ENCODE data around the gene TAF4B. TPM values are rescaled to one million over a fixed set of nuclear protein-coding genes. Genes with fewer than 3 reads are reported as not detected.
"Not testable (repeated sequence)": the region's sequence is repeated elsewhere in the genome, so short reads cannot be mapped to it uniquely, and the experiment has no call there.

TAF4B gene
- total RNA-seq, 1 experiment from 2014 or later, result 6.0 TPM

DNA sequence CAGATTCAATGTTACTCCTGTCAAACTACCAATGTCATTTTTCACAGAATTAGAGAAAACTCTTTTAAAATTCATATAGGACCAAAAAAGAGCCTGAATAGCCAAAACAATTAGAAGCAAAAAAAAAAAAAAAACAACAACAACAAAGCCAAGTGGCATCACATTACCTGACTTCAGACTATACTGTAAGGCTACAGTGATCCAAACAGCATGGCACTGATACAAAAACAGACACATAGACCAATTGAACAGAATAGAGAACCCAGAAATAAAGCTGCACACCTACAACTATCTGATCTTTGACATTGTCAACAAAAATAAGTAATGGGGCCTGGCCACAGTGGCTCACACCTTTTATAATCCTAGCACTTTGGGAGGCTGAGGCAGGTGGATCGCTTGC is 53.2 kb downstream of the TAF4B start:
- no peak for DNase-seq (ENCODE audit: low read depth)
- in situ Hi-C loops (cut with HindIII; ENCODE audit: low pct_unique_long_range_greater_than_20kb, low sequenced_read_pairs), result no loop called here

DNA sequence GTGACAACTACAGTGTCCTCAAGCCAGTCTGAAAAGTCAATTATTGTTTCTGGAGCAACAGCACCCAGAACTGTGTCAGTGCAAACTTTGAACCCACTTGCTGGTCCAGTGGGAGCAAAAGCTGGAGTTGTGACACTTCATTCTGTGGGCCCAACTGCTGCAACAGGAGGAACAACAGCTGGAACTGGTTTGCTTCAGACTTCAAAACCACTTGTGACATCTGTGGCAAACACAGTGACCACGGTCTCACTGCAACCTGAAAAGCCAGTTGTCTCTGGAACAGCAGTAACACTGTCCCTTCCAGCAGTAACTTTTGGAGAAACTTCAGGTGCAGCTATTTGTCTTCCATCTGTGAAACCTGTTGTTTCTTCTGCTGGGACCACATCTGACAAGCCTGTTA is 59.8 kb downstream of the TAF4B start:
- in situ Hi-C loops (cut with HindIII; ENCODE audit: low pct_unique_long_range_greater_than_20kb, low sequenced_read_pairs), result no loop called here
- DNase-seq (ENCODE audit: low read depth), result no peak

DNA sequence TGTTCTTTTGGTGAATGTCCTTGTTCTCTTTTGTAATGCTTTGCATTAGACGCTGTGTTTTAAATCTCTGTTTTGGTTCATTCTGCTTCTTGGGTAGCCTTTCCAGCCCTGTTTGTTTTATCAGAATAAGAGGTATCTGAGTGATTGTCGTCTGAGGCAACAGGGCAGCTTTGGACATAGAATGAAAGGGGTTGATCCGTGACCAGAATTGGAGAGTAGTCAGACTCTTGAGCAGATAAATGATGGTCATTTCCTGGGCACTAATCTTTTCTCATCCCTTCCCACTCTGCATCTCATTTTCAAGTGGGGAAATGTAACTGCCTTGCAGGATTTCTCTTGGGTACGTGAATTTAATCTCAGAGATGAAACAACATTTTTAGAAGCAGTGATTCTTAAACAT is 61.4 kb downstream of the TAF4B start:
- in situ Hi-C loops (cut with HindIII; ENCODE audit: low pct_unique_long_range_greater_than_20kb, low sequenced_read_pairs), result no loop called here
- DNase-seq (ENCODE audit: low read depth), result no peak

DNA sequence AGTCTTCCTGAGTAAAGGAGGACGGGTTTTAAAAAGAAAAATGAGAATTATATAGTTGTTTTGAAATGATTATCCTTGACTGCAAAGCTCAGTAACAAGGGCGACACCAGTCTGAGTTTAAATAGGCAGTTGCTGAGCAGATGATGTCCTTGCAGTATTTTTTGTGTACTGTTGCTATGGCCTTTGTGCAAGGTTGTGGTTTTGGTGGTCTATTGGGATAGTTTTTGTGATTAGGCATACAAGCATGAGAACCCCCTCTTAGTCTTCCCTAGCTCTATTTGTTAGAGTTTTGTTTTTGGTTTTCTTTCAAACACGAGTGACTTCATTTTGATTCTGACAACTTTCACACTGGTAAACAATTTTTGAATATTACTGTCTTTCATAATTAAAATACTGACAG is 64.1 kb downstream of the TAF4B start:
- in situ Hi-C loops (cut with HindIII; ENCODE audit: low pct_unique_long_range_greater_than_20kb, low sequenced_read_pairs), result no loop called here
- DNase-seq (ENCODE audit: low read depth), result no peak

DNA sequence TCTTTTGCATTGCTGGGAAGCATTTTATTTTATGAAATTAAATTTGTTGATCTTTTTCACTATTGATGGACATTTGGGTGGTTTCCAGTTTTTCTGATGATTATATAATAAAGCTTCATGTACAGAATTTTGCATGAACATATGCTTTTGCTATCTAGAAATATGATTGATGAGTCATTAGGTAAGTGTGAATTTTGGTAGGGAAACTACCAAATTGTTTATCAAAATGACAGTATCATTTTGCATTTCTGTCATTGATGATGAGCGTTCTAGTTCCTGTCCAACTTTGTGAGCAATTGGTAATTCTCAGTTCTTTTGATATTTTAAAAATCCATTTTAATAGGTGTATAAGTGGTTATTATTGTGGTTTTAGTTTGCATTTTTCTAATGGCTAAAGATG is 67.7 kb downstream of the TAF4B start:
- no peak for DNase-seq (ENCODE audit: low read depth)
- in situ Hi-C loops (cut with HindIII; ENCODE audit: low pct_unique_long_range_greater_than_20kb, low sequenced_read_pairs), result no loop called here

DNA sequence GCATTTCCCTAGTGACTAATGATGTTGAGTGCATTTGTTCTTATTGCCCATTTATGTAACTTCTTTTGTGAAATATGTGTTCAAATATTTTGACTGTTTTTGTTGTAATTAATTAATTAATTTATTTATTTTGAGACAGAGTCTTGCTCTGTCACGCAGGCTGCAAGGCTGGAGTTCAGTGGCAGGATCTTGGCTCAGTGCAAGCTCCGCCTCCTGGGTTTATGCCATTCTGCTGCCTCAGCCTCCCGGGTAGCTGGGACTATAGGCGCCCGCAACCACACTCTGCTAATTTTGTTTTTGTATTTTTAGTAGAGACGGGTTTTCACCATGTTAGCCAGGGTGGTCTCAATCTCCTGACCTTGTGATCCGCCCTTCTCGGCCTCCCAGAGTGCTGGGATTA is 71.9 kb downstream of the TAF4B start:
- in situ Hi-C loops (cut with HindIII; ENCODE audit: low pct_unique_long_range_greater_than_20kb, low sequenced_read_pairs), result no loop called here
- no peak for DNase-seq (ENCODE audit: low read depth)

DNA sequence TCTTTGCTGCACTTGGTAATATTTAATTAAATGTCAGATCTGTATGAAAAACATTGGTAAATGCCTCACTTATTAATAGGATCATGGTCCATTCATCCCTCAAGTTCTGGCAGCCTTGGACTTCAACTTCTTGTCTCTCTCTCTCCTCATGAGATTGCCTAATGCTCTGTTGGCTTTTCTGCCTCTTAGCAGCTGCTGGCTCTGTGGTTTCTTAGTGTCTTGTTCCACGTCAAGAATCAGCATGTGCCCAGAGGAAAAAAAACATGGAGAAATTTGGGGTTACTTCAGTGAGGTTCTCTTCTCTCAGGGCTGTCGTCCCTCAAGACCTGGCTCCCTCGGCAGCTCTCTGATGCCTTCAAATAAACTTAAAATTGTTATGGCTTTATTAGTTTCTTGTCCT is 75.4 kb downstream of the TAF4B start:
- in situ Hi-C loops (cut with HindIII; ENCODE audit: low pct_unique_long_range_greater_than_20kb, low sequenced_read_pairs), result no loop called here
- peak; percentile 12 for DNase-seq (ENCODE audit: low read depth)

DNA sequence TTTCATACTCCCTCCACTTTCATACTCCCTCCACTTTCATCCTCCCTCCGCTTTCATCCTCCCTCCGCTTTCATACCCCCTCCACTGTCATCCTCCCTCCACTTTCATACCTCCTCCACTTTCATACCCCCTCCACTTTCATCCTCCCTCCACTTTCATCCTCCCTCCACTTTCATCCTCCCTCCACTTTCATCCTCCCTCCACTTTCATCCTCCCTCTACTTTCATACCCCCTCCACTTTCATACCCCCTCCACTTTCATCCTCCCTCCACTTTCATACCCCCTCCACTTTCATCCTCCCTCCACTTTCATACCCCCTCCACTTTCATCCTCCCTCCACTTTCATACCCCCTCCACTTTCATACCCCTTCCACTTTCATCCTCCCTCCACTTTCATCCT is 77.0 kb downstream of the TAF4B start:
- in situ Hi-C loops (cut with HindIII; ENCODE audit: low pct_unique_long_range_greater_than_20kb, low sequenced_read_pairs); DNase-seq (ENCODE audit: low read depth): not testable (repeated sequence)

DNA sequence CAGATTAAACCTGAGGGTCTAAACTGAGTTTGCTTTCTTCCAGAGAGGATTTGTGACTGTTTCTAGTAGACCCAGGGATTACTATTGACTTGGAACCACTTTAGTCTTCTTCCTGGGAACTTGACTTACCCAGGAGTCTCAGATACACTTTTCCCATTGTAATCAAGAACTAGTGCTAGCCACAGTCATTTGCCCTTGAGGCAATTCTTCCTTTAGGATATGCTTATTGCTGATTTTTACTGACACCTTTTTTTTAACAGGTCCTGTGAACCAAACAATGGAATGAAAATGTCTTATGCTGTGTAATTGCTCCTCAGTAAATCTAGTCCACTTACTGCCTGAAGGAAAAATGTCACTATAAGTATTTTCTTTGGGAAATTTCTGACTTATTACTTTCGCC is 78.3 kb downstream of the TAF4B start:
- in situ Hi-C loops (cut with HindIII; ENCODE audit: low pct_unique_long_range_greater_than_20kb, low sequenced_read_pairs), result no loop called here

DNA sequence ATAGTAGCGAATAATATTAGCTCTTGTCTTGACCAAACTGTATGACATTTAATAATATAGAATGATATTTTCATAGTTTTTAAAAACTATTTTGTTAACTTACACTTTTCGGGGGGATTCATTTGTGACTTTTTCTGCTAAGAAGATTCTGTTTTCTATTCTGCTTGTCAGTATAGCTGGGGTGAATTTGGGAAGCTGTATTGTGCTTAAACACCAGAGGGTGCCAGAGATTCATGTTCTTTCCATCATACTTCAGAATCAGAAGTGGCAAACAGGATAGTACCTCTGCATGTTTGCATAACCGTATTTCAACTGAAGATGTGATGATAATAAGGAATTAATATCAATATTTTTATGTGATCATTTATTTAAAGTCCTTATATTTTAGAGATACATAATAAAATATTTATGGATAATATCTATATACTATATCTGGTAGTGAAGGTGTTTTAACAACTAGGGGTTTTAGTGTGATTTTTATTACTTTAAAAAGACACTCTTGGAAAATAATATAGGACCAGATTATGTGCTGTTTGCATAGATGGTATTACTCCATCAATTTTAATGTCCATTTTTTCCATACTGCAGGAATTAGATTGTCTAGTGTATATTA is 81.0 kb downstream of the TAF4B start:
- in situ Hi-C loops (cut with HindIII; ENCODE audit: low pct_unique_long_range_greater_than_20kb, low sequenced_read_pairs), result no loop called here
- DNase-seq (ENCODE audit: low read depth), result peak; percentile 13

More for the DNA sequence above, 78.3 kb downstream of the TAF4B start:
- DNase-seq (ENCODE audit: low read depth), result no peak

DNA sequence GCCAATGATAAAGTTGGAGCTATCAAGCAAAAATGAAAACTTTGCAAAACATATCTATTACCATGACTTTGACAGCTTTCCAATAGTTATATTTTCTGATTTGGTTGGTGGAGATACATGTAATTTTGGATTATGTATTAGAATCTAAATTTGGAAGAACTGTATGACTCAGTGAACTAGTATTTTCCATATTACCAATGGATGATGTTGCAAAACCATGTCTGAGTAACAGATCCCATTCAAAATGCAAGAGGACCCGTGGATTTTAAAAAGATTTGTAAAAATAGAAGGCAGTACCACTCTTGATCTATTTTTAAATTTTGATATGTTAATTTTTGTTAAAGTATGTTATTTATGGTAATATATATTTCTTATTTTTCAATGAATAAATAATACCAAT is 83.0 kb downstream of the TAF4B start:
- in situ Hi-C loops (cut with HindIII; ENCODE audit: low pct_unique_long_range_greater_than_20kb, low sequenced_read_pairs), result no loop called here
- no peak for DNase-seq (ENCODE audit: low read depth)

DNA sequence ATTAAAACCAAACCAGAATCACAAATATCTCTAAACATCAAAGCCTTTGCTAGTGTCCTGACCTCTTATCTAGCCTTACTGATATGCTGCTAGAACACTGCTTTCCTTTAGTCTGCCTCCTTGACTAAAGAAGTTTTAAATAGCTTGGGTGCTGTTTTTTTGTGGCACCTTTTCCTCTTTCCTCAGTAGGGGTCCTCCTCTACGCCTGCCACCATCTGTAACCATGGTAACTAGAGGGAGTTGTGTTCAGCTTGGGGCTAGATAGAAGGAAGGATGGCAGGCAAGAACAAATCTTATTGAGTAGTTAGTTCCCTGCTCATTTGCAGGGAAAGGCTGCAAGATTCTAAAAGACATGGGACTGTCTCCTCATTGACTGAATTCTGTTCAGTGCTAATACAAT is 86.0 kb downstream of the TAF4B start:
- no peak for DNase-seq (ENCODE audit: low read depth)
- in situ Hi-C loops (cut with HindIII; ENCODE audit: low pct_unique_long_range_greater_than_20kb, low sequenced_read_pairs), result no loop called here

DNA sequence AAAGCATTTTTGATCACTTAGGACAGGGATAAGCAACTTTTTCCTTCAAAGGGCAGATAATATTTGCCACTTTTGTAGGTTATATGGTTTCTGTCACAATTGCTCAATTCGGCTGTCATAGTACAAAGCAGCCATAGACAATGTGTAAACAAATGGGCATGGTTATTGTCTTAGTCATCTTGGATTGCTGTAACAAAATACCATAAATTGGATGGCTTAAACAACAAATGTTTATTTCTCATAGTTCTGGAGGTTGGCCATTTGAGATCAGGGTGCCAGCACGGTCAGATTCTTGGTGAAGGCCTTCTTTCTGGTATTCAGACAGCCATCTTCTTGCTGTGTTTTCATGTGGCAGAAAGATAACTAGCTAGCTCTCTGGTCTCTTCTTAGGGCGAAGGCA is 91.2 kb downstream of the TAF4B start:
- in situ Hi-C loops (cut with HindIII; ENCODE audit: low pct_unique_long_range_greater_than_20kb, low sequenced_read_pairs), result no loop called here
- no peak for DNase-seq (ENCODE audit: low read depth)

DNA sequence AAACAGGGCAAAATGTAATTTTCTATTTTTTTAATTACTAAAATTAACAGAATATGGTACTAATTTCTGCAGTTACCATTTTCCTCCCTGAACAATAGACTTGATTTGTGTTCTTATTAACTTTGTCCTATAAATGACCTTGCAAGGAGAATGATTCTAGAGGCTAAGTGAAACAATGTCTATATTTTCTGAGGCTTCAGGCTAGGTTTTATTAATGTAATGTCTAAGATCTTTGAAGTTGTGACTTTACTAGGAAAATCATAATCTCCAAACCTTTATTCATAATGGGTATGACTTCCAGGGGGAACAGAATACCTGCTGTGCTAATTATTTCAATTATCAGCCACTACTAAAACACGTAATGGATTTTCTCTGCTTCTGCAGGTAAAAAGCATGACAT is 94.4 kb downstream of the TAF4B start:
- in situ Hi-C loops (cut with HindIII; ENCODE audit: low pct_unique_long_range_greater_than_20kb, low sequenced_read_pairs), result no loop called here

DNA sequence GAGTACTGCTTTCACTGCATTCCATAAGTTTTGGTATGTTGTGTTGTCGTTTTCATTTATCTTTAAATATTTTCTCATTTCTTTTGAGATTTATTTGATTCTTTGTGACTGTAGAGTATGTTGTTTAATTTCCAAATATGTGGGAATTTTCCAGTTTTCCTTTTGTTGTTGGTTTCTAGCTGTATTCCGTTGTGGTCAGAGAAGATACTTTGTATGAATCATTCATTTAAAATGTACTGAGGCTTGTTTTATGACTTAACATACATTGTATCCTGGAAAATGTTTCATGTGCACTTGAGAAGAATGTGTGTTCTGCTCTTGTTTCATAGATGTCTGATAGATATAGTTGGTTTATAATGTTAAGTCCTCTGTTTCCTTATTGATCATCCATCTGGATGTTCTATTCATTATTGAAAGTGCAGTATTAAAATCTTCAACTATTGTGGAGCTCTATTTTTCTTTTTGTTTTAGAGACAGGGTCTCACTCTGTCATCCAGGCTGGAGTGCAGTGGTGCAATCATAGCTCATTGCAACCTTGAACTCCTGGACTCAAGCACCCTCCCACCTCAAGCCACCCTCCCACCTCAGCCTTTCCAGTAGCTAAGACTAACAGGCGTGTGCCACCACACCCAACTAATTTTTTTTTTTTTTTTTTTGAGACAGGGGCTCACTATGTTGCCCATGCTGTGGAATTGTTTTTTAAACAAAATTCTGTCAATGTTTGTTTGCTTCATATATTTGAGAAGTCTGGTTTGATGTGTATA is 96.8 kb downstream of the TAF4B start:
- DNase-seq (ENCODE audit: low read depth), result no peak
- in situ Hi-C loops (cut with HindIII; ENCODE audit: low pct_unique_long_range_greater_than_20kb, low sequenced_read_pairs), result no loop called here

More for the DNA sequence above, 94.4 kb downstream of the TAF4B start:
- no peak for DNase-seq (ENCODE audit: low read depth)

DNA sequence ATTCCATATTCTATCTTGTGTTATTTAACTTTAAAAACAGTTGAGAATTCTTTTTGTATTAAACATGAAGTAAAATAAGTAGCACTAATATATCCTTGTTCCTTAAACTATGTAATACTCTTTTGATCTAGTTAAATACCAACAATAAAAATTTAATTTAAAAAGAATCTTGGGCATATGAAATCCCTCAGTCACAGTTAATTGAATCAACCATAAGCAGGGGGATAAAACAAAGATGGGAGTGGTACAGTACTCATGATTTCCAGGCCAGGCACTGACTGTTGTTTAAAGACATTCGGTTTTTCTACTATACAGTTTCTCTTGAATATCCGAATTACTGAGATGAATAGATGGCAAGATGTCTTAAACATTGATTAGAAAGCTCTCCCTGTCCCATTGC is 99.5 kb downstream of the TAF4B start:
- in situ Hi-C loops (cut with HindIII; ENCODE audit: low pct_unique_long_range_greater_than_20kb, low sequenced_read_pairs), result no loop called here
- DNase-seq (ENCODE audit: low read depth), result no peak

DNA sequence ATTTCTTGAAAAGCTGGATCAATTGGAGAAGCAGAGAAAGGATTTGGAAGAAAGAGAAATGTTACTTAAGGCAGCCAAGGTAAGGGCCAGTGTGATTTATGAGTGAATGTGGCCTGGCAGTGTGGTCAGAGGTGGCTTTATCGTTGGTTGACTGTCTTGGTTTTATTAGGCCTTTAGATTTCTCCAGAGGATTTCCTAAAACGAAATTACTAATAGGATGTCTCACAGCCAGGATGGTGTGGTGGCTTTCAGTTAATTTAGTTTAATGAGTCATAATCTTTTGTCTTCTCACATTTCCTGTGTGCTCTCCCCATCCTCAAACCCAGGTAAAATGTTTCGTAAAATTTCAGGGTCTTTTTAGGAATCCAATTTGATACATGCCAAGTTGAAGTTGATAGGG is 100.8 kb downstream of the TAF4B start:
- DNase-seq (ENCODE audit: low read depth), result no peak
- in situ Hi-C loops (cut with HindIII; ENCODE audit: low pct_unique_long_range_greater_than_20kb, low sequenced_read_pairs), result no loop called here

DNA sequence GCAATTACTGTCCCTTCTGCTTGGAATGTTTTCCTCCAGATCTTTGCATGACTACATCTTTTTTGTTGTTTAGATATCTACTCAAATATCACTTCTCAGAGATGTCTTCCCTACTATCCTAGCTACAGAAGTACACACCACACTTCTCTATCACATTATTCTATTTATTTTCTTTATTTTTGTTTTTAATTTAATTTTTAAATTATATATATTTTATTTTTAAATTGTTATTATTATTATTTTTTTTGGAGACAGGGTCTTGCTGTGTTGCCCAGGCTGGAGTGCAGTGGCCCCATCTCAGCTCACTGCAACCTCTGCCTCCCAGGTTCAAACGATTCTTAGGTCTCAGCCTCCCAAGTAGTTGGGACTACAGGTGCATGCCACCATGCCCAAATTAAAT is 106.7 kb downstream of the TAF4B start:
- in situ Hi-C loops (cut with HindIII; ENCODE audit: low pct_unique_long_range_greater_than_20kb, low sequenced_read_pairs), result no loop called here
- DNase-seq (ENCODE audit: low read depth), result no peak

DNA sequence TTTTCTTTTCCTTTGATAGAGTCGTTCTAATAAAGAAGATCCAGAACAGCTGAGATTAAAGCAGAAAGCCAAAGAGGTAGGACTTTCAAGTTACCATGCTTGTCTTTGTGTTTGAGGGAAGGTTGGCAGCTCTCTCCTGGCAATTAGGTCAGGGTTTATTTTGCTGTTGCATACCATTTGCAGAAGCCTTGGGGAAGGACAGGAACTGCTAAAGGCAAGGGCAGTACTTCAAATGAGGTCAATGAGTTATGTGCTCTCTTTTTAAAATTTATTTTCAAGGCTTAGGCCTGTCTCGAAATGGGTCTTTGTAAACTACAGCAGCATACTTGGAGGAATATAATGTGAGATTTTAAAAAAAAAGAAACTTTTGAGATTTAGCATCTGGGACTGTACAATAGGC is 108.9 kb downstream of the TAF4B start:
- no peak for DNase-seq (ENCODE audit: low read depth)
- in situ Hi-C loops (cut with HindIII; ENCODE audit: low pct_unique_long_range_greater_than_20kb, low sequenced_read_pairs), result no loop called here
